Caco-2 (cell line): ENCODE measurements around the gene ACOT12. TPM values are rescaled to one million over a fixed set of nuclear protein-coding genes. Genes with fewer than 3 reads are reported as not detected.

Experiments
- BruUV-seq: library from RNA; stranded (reverse); fragments of 400-500 nt; replicated peaks from 2 replicates; lab custom pipeline; 2021; lab: Mats Ljungman, UMichigan
- CTCF ChIA-PET: fragments of 300-600 bp; sonication (Branson Sonifier 250); formaldehyde crosslinking; loops from one replicate; lab custom pipeline; 2022; ENCODE audit warnings: antibody characterized with exemption; lab: Charles Lee
- POLR2A ChIA-PET: fragments of 300-600 bp; sonication (Branson Sonifier 250); formaldehyde crosslinking; loops from one replicate; lab custom pipeline; 2022; ENCODE audit warnings: antibody characterized with exemption; lab: Charles Lee
- DNase-seq, 2 experiments: peaks; one replicate each; pipeline versions ENCODE4 v3.0.0 to v3.0.0-alpha.2; 2020 to 2022
- H3K27me3 ChIP-seq: replicated peaks from 2 replicates; pipeline ENCODE4 v1.6.0; 2011; ENCODE audit warnings: low read length; ENCODE audit not compliant: control insufficient read depth, insufficient read depth
- H3K36me3 ChIP-seq: 2 replicates; pipeline ENCODE4 v1.5.1; 2011; ENCODE audit warnings: low read length; ENCODE audit not compliant: control insufficient read depth, insufficient read depth
- H3K4me1 ChIP-seq: fragments of 250-450 bp; sonication (Bioruptor Pico); 2 replicates; pipeline ENCODE4 v1.5.1; 2020; ENCODE audit warnings: mild to moderate bottlenecking
- H3K4me3 ChIP-seq: 2 replicates; pipeline ENCODE4 v1.5.1; 2011; ENCODE audit warnings: low read depth, mild to moderate bottlenecking, control low read depth, low read length
- H3K9me3 ChIP-seq: fragments of 250-450 bp; sonication (Bioruptor Pico); 2 replicates; pipeline ENCODE4 v1.5.1; 2020; ENCODE audit warnings: mild to moderate bottlenecking, moderate library complexity
- H3K27ac Mint-ChIP-seq: one replicate; pipeline ENCODE4 v1.8.0; 2022; ENCODE audit warnings: mixed read lengths; ENCODE audit not compliant: unreplicated experiment
- H3K27me3 Mint-ChIP-seq: one replicate; pipeline ENCODE4 v1.8.0; 2022; ENCODE audit warnings: mixed read lengths; ENCODE audit not compliant: insufficient read depth, unreplicated experiment
- H3K36me3 Mint-ChIP-seq: one replicate; pipeline ENCODE4 v1.8.0; 2022; ENCODE audit warnings: mild to moderate bottlenecking, mixed read lengths; ENCODE audit not compliant: insufficient read depth, unreplicated experiment
- H3K4me1 Mint-ChIP-seq: one replicate; pipeline ENCODE4 v1.8.0; 2022; ENCODE audit warnings: low read depth, mixed read lengths; ENCODE audit not compliant: unreplicated experiment
- H3K4me3 Mint-ChIP-seq: one replicate; pipeline ENCODE4 v1.8.0; 2022; ENCODE audit warnings: mild to moderate bottlenecking, moderate library complexity, mixed read lengths; ENCODE audit not compliant: unreplicated experiment
- H3K9me3 Mint-ChIP-seq: one replicate; pipeline ENCODE4 v1.8.0; 2022; ENCODE audit warnings: mixed read lengths; ENCODE audit not compliant: unreplicated experiment
- intact Hi-C: fragments of 100-400 bp; cut with micrococcal nuclease; formaldehyde crosslinking; loops from one replicate; pipeline ENCODE4 v1.10.0; 2022; ENCODE audit not compliant: unreplicated experiment
- total RNA-seq: library from RNA; stranded (reverse); gene quantifications from 2 replicates; pipeline ENCODE4 v1.2.3, GENCODE V29; 2022
- TF ChIP-seq, protein P1 (sequence below), 2 experiments: fragments of 200-600 bp in 1 of 2; IDR thresholded peaks; 1 replicate in 1 of 2; 2 replicates in 1 of 2; pipeline versions ENCODE4 v1.5.1 to v1.8.0; 2011 to 2022; ENCODE audit warnings: antibody characterized with exemption in 1 of 2, control low read depth in 1 of 2, inconsistent platforms in 1 of 2, low read depth in 1 of 2, low read length in 1 of 2, mild to moderate bottlenecking in 1 of 2, moderate library complexity in 1 of 2; ENCODE audit not compliant: insufficient read depth in 1 of 2, severe bottlenecking in 1 of 2, unreplicated experiment in 1 of 2

ACOT12 gene
- total RNA-seq, 1 experiment from 2014 or later, result 1.4 TPM

DNA sequence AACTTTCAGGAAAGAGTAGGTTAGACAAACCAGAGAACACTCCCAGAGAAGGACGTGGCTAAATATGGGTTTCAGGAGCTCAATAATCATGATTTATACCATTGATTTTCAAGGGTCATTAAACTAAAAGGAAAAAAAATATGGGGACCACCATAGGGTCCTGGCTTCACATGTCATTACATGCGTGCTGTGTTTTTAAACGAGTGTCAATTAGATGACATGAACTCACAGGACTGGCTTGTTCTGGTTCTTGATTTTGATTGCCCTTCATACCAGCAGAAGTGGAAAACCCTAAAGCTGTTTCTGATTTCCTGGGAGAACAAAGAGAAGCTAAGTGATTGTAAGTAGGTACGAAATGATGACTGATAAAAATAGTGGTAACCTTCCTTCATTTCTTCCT, 5.8 kb downstream of the ACOT12 start:
- ChIA-PET POLR2A (no interaction called here), CTCF (no interaction called here)
- no peaks in the 10 kb centered on the region for H3K4me1 ChIP-seq
- no peak overlapping the region for H3K4me3 ChIP-seq
- H3K9me3 ChIP-seq, result 0 out of 2 replicates have a peak, but pooled peaks cover under 1% of the 10 kb centered on the region
- BruUV-seq, result no TSS peak
- TF ChIP-seq, protein P1, sequence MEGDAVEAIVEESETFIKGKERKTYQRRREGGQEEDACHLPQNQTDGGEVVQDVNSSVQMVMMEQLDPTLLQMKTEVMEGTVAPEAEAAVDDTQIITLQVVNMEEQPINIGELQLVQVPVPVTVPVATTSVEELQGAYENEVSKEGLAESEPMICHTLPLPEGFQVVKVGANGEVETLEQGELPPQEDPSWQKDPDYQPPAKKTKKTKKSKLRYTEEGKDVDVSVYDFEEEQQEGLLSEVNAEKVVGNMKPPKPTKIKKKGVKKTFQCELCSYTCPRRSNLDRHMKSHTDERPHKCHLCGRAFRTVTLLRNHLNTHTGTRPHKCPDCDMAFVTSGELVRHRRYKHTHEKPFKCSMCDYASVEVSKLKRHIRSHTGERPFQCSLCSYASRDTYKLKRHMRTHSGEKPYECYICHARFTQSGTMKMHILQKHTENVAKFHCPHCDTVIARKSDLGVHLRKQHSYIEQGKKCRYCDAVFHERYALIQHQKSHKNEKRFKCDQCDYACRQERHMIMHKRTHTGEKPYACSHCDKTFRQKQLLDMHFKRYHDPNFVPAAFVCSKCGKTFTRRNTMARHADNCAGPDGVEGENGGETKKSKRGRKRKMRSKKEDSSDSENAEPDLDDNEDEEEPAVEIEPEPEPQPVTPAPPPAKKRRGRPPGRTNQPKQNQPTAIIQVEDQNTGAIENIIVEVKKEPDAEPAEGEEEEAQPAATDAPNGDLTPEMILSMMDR (IDR thresholded peaks at IDR 0.05; ENCODE audit: insufficient read depth in 1 of 2, low read depth in 1 of 2, low read length in 1 of 2, severe bottlenecking in 1 of 2, unreplicated experiment in 1 of 2), result no peak
- no peaks in the 10 kb centered on the region for H3K27me3 ChIP-seq
- no peaks in the 10 kb centered on the region for H3K27me3 Mint-ChIP-seq
- no peak for DNase-seq
- H3K4me3 Mint-ChIP-seq, result no peak overlapping the region
- H3K36me3 ChIP-seq, result no peaks in the 10 kb centered on the region
- intact Hi-C loops, result no loop called here
- peaks cover 7% of the 10 kb centered on the region for H3K4me1 Mint-ChIP-seq
- H3K27ac Mint-ChIP-seq, result no peak overlapping the region
- no peaks in the 10 kb centered on the region for H3K36me3 Mint-ChIP-seq
- H3K9me3 Mint-ChIP-seq, result peaks cover 10% of the 10 kb centered on the region

DNA sequence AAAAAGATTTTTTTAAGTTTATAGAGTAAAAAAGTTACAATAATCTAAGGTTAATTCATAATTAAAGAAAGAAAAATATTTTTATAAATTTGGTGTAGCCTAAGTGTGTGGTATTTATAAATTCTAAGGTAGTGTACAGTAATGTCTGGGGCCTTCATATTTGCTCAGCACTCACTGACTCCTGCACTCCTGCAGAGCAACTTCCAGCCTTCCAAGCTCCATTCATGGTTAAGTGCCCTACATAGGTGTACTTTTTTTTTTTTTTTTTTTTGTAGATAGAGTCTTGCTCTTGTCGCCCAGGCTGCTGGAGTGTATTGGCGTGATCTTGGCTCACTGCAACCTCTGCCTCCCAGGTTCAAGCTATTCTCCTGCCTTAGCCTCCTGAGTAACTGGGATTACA, 10.1 kb downstream of the ACOT12 start:
- Mint-ChIP-seq H3K36me3 (no peaks in the 10 kb centered on the region), H3K9me3 (peaks cover 4% of the 10 kb centered on the region), H3K4me3 (no peak overlapping the region), H3K4me1 (peaks cover 3% of the 10 kb centered on the region), H3K27ac (no peak overlapping the region), H3K27me3 (no peaks in the 10 kb centered on the region)
- Histone ChIP-seq H3K36me3 (no peaks in the 10 kb centered on the region), H3K4me1 (no peaks in the 10 kb centered on the region), H3K4me3 (no peak overlapping the region), H3K9me3 (no peaks in the 10 kb centered on the region), H3K27me3 (no peaks in the 10 kb centered on the region)
- ChIA-PET POLR2A (interaction anchor here (0.6 kb wide), 1 partner anchor 336 kb away, joined by 4 read pairs; no protein-coding TSS in a partner anchor), CTCF (interaction anchor here (0.6 kb wide), 1 partner anchor 20 kb away, joined by 3 read pairs; no protein-coding TSS in a partner anchor)
- TF ChIP-seq, protein P1 (IDR thresholded peaks at IDR 0.05; ENCODE audit: insufficient read depth in 1 of 2, low read depth in 1 of 2, low read length in 1 of 2, severe bottlenecking in 1 of 2, unreplicated experiment in 1 of 2), result no peak
- intact Hi-C loops, result no loop called here
- no TSS peak for BruUV-seq
- no peak for DNase-seq

DNA sequence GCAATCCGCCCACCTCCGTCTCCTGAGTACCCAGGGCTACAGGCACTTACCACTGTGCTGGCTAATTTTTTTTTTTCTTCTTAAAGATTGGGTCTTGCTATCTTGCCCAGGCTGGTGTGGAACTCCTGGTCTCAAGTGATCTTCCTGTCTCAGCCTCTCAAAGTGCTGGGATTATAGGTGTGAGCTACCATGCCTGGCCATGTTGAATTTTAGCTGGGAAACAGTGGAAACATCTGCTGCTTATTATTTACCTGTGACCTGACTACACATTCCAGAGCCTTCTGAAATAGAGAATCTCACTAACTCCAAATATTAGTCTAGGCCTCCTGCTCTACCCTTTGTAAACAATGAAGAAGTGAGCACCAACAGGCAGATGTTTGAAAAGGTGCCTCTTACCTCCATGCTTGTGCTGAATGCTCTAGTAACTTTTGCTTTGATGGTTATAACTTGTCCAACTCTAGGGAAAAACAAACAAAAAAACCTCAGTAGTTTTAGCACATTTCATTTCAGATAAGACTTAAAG, 22.5 kb downstream of the ACOT12 start:
- H3K4me3 Mint-ChIP-seq, result peak overlapping the region; percentile 45
- BruUV-seq, result no TSS peak
- peaks cover 13% of the 10 kb centered on the region for H3K9me3 Mint-ChIP-seq
- peak; percentile 81 to 82 for DNase-seq
- ChIA-PET POLR2A (no interaction called here), CTCF (interaction anchor here (0.6 to 1.2 kb wide), 2 partner anchors 9 to 71 kb away, joined by 5 to 6 read pairs; no protein-coding TSS in a partner anchor)
- H3K27ac Mint-ChIP-seq, result peak overlapping the region; percentile 57
- H3K4me1 ChIP-seq, result peaks cover 45% of the 10 kb centered on the region
- H3K36me3 Mint-ChIP-seq, result no peaks in the 10 kb centered on the region
- no peaks in the 10 kb centered on the region for H3K27me3 Mint-ChIP-seq
- H3K4me1 Mint-ChIP-seq, result peaks cover 60% of the 10 kb centered on the region
- intact Hi-C loops, result loop anchor here (1.0 kb wide), 4 partner anchors 8 to 70 kb away; partner anchors contain the start of gene ZCCHC9
- no peaks in the 10 kb centered on the region for H3K36me3 ChIP-seq
- no peaks in the 10 kb centered on the region for H3K9me3 ChIP-seq
- TF ChIP-seq, protein P1 (IDR thresholded peaks at IDR 0.05; ENCODE audit: insufficient read depth in 1 of 2, low read depth in 1 of 2, low read length in 1 of 2, severe bottlenecking in 1 of 2, unreplicated experiment in 1 of 2), result no peak
- H3K27me3 ChIP-seq, result no peaks in the 10 kb centered on the region
- no peak overlapping the region for H3K4me3 ChIP-seq
